Renal pelvis (tissue), 4 donors: ENCODE data around the gene HINT2. TPM values are rescaled to one million over a fixed set of nuclear protein-coding genes. Genes with fewer than 3 reads are reported as not detected.
A peak's percentile ranks its signal among the peaks of the same experiment; 100 is the strongest.

Experiments
- DNase-seq: peaks from one replicate; pipeline ENCODE4 v3.0.0-alpha.2; 2013
- polyA plus RNA-seq, 3 donors: library from polyadenylated mRNA; unstranded; fragments of 120-200 nt; gene quantifications; one replicate each; pipeline ENCODE4 v1.2.1, GENCODE V29; 2013; ENCODE audit not compliant: insufficient read length in 3 of 3

The HINT2 gene
- polyA plus RNA-seq, 3 donors, result 51.8 to 60.2 (median 59.5) TPM

DNA sequence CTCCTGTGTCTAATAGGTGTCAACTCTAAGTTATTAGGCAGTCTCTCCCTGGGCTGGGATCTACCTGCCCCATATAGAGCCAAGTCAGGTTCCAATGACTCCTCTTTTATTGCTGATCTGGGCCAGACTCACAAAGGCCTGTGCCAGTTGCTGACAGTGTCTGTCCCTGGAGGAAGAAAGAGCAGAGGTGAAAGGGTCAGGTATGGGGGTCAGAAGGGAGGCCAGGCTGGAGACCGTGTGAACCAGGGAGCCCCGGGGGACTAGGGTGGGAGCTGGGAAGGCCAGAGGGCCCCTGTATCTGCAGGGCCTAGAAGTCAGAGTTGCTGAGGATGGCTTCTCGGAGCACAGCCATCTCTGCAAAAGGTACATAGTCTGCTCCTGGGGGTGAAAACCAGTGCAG, 3.5 kb upstream of the HINT2 start:
- no peak for DNase-seq

GRCh38 chr9:35816708-35817107, 1.9 kb upstream of the HINT2 start:
- no peak for DNase-seq

DNA sequence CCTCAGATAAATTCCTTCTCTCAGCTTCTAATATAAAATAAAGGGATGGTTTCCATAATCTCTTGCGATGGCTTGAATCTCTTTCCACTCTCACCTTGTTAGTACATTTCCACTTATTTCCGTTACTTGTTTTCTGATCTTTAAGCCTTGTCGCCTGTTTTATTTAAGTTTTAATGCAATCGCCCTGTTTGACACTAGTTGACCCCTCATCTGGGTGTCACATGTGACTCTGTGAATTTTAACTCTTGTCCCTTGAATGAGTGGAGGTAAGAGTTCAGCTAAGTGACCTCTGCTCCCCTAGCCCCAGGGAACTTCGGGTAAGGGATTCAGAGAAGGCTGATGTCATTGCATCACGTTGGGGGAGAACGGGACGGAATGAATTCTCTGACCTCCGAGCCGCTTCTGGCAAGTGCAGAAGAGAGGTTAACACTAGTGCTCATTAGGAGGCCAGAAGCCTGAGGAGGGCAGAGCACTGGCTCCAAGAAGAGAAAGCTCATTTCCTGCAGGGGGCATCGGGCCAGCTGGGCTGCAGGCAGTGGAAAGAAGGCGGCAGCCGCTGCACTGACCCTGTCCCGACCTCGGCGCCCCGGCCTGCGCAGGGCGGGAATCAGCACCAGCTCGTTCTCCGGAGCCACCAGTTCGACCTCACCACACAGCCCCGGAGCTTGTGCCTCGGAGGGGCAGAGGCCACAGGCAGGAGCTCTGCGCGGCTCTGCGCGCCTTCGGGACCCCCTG, 569 bp downstream of the HINT2 start:
- peak; percentile 51 for DNase-seq

DNA sequence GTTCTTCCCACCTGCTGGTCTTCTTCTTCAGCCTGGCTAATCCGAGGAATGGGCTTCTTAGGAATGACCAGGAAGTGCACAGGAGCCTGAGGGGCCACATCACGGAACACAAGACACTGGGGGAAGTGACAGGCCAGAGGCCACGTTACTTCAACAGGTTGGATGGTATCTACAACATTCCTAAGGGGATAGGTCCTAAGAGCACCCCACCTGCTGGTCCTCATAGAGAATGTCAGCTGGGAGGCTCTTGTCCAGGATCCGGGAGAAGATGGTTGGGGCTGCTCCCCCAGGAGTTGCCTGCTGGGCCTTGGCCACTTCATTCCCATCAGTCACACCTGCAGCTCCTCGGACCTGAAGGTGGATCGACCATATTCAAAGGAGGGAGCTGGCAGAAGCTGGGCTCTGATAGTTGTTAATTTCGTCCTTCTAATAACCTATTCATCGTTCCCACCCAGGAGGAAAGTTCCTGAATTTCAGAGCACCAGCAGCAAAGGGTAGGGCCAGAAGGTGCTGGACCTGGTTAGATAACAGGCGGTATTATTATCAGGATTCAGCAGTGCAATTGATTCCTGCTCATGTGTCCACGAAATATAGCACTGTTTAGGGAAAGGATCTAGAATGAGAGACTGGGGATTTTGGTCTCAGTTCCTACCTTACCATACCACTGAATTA, 1.3 kb downstream of the HINT2 start:
- DNase-seq, result no peak

DNA sequence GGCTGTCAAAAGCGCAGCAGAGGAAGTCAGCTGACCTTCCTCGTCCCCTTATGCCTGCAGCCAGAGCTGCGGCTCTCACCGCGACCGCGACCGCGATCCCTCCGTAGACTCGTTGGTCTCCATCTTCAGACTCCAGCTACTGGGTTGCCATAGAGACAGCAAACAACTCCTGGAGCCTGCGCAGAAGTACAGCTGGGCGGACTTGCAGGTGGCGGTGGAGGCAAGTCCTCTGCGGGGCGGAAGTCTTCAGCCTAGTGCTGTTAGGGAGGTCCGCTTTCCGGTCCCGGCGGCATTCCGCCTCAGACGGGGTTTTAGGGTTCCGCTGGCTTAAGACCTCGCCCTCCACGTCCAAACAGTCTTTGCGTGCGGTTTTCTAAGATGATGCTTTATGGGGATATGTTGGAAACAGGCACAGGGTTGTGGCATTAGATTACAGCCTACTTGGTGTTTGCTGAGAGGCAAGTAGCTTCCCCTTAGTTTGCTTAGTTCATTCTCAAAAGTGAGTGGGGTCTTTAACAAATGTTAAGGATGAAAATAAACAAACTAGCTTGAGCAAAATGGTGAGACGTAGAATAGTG, 2.7 kb downstream of the HINT2 start, which contains the start of gene SPAG8:
TSS of gene SPAG8 (minus strand) at position 238 of the 578 bp plus-strand sequence. CDS start at position 123, 115 bp downstream.
- peak; percentile 95 for DNase-seq

DNA sequence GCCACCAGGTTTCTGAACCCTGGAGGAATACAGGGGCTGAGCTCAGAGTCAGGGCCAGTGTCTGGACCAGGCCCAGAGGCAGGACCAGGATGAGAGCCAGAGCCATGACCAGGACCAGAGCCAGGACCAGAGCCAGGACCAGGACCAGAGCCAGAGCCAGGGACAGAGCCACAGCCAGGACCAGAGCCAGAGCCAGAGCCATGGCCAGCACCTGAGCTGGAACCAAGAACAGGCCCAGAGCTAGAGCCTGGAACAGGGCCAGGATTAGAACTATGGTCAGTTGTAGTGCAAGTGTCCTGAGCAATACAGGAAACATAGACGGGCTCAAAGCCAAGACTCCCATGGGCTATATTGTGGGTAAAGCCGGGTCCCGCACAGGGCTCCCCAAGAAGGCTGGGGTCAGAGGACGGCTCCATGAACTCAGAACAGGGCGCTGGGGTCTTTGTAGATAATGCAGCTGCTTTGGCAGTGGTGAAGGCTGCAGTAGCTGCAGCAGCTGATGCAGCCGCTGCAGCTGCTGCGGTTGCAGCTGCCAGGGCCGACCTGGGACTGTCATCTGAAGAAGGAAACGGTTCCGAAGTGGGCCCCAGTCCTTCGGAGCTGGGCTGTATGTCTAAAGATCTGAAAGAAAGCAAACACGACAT, 3.3 kb downstream of the HINT2 start:
- DNase-seq, result no peak

- DNase-seq, result no peak
Measured at GRCh38 chr9:35810122-35810521, 4.7 kb downstream of the HINT2 start.

DNA sequence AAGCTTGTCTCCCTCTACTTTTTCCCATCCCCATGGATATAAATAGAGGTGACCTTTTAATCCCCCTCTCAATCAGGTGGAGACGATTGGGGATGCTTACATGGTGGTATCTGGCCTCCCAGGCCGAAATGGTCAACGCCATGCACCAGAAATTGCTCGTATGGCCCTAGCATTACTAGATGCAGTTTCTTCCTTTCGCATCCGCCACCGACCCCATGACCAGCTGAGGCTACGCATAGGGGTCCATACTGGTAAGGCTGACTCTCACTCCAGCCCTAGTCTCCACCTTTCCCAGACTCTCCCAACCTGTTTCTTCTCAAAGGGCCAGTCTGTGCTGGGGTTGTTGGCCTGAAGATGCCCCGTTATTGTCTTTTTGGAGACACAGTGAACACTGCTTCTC, 6.4 kb downstream of the HINT2 start:
- no peak for DNase-seq

DNA sequence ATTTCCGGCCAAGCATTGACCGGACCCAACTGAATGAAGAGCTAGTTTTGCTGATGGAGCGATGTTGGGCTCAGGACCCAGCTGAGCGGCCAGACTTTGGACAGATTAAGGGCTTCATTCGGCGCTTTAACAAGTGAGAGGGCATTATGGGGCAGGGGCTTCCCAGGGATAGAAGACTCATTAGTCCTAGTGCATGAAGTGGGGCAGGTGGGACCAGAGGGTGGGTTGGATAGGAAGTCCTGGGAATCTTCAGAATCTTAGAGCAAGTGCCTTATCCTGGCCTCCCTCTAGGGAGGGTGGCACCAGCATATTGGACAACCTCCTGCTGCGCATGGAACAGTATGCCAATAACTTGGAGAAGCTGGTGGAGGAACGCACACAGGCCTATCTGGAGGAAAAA, 8.7 kb downstream of the HINT2 start:
- DNase-seq, result no peak

DNA sequence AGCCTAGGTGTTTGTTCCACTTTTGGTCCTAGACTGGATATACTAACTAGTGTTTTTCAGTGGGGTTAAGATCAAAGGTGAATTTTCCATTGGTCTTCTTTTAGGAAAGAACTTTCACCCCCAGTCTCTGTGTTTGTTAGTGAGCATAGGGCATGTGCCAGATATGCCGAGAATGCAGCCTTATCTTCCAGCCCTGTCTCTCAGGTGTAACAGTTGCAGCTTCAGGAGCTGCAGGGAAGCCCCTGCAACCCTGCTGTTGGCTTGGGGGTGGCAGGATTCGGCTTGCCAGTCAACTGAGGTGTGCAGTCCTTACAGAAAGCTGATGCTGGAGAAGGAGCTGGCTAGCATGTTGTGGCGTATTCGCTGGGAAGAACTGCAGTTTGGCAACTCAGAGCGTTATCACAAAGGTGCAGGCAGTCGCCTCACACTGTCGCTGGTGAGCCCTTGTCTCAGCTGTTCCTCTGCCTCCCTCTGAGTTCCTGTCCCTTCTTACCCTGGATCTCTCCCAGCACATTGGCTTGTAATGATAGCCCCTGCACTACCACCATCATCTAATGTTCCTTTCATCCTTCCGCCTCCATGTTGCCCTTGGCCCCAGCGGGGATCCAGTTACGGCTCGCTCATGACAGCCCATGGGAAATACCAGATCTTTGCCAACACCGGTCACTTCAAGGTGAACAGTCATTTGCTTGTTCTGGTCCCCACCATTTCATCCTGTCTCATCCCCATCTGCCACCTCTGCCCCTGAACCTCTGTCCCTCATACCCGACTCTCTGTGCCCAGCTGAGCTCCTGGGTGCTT, 13.3 kb downstream of the HINT2 start:
- no peak for DNase-seq

- DNase-seq, result no peak
Measured at GRCh38 chr9:35800530-35800929, 14.3 kb downstream of the HINT2 start.

DNA sequence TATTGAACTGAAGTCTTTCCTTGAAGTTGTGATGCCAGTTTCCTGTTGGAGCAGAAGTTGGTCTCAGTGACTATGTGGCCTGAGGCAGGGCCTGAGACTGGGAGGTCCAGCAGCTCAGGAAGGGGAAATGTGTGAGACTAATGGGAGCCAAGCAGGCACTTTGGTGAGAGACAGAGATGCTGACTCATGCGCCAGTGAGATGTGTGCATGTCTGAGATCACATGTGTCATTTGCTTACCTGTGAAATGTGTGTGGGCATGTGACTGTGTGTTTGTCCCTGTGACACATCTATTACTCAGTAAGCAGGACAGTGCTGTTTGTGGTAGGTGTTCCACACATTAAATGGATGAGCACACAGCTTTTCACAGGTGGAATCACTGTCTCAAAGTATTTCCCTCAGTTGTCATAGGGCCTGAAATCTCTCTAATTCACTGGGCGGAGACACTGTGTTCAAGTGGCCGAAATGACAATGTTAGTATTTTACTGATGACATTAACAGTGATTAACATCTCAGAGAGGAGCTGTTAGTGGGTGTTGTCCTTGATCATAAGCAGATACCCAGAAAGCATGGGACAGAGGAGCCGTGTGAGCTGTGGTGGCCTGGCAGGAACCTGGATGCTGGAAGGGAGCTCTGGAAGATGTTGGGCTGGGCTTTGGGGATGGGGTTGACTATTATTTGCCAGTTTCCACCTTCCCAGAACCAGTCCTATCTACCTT, 16.0 kb downstream of the HINT2 start:
- DNase-seq, result no peak

GRCh38 chr9:35797311-35798109, 17.3 kb downstream of the HINT2 start:
- DNase-seq, result no peak

DNA sequence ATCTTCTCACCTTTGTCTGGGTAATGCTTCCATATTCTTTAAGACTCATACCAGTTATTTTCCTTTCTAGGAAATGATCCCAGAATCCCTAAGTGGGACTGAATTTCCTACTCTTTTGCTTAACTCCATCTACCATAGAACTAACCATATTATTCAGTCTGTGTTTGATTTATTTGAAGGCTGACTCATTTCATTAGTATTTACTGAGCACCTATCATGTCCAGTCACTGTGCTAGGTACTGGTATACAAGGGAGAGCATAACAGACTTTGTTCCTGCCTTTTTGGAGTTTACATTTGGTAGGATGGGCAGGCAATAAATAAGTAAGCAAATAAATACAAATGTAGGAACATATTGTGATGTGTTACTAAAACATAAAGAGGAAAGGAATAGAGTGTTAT, 19.1 kb downstream of the HINT2 start:
- no peak for DNase-seq

GRCh38 chr9:35793461-35793860, 21.4 kb downstream of the HINT2 start:
- DNase-seq, result no peak

GRCh38 chr9:35792826-35793225, 22.0 kb downstream of the HINT2 start:
- DNase-seq, result no peak

GRCh38 chr9:35792024-35792813, 22.6 kb downstream of the HINT2 start:
- DNase-seq, result no peak

DNA sequence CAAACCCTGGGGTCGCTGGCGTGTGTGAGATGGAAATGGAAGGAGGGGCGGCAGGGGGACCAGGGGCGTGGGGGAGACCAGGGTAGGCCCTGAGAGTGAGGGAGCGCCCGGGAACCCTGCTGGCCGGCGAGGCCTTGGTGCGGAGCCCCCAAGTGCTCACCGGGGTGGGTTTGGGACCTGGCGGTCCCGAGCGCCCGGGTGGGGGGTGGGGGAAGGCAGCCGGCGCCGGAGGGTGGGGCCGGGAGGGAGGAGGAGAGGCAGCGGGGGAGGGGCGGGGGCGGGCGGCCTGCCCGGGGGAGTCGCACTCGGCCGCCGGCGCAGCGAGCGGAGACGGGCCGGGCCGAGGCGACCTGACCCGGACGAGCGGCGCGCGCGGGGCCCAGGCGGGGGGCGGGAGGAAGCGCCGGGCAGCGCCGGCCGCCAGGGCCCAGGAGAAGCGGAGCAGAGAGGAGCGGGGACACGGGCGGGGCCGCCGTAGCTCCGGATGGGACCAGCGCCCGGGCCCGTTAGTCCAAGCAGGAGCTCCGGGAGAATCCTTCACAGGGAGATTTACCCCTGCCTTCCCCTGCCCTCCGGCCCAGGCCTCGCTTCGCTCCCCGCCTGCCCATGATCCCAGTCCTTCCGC, 23.4 kb downstream of the HINT2 start, which contains the start of gene NPR2:
TSS of gene NPR2 (plus strand) at position 295 of the 625 bp plus-strand sequence. CDS start 818 bp downstream, outside the sequence.
- no peak for DNase-seq
